ENCODE data around the gene HACD3.

DNA sequence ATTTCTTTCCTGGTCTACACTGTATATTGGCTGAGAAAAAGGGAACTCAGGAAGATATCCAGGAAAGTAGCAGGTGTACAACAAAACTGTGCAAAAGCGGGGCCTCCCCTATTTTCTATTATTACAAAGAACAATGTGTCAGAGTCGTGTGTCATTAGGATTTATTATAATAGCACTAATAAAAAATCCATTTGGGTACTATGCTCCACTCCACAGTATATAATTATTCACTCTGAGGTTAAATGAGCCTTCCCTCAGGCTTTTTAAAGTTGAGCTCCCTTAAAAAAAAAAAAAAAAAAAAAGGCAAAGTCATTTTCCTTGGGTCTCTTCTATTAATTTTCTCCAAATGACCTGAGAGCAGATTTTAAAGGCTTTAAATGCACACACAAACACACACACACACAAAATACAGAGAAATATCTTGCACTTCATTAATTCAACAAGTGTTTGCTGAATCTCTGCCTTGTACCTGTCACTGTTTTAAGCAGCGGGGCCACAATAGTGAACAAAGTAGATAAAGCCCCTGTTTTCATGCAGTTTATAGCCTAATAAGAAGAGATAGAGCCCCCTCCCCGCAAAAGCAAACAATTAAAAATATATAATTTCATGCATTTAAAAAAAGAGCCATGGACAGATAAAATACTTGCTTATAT lies 11.5 kb upstream of the HACD3 start:
- TF ChIP-seq POLR2A (IDR thresholded peaks at IDR 0.05; ENCODE audit: low read length), result no peak
- TF ChIP-seq GATA1 (IDR thresholded peaks at IDR 0.05; ENCODE audit: low read depth, low read length), result no peak

Data from erythroblast (primary cell).